Spleen (tissue), 7 donors: ENCODE data around the gene GIGYF1.

Experiments used
- POLR2A ChIP-seq, 3 donors: fragments of 450-650 bp; IDR thresholded peaks; one replicate each; pipeline ENCODE4 v1.5.1; 2017; ENCODE audit warnings: antibody characterized with exemption in 3 of 3, mild to moderate bottlenecking in 1 of 3
- TF ChIP-seq, protein P1 (sequence below), 11 experiments: fragments of 200-600 bp in 7 of 11; fragments of 450-650 bp in 4 of 11; sonication (generic) in 4 of 11; IDR thresholded peaks in 8 of 11; conservative IDR thresholded peaks in 3 of 11; 1 replicate in 7 of 11; 2 replicates in 4 of 11; pipeline versions ENCODE4 v1.4.0 to v1.8.0; 2016 to 2021; ENCODE audit warnings: antibody characterized with exemption in 11 of 11, inconsistent platforms in 4 of 11, mild to moderate bottlenecking in 1 of 11
- donor health status: DM: no; HTN: no; CAD: no; lungs with moderate emphysema.
- donor health status: DM: no; HTN: no; CAD: no.
- donor health status: DM: no; HTN: no; CAD: no.

- TF ChIP-seq, protein P1, sequence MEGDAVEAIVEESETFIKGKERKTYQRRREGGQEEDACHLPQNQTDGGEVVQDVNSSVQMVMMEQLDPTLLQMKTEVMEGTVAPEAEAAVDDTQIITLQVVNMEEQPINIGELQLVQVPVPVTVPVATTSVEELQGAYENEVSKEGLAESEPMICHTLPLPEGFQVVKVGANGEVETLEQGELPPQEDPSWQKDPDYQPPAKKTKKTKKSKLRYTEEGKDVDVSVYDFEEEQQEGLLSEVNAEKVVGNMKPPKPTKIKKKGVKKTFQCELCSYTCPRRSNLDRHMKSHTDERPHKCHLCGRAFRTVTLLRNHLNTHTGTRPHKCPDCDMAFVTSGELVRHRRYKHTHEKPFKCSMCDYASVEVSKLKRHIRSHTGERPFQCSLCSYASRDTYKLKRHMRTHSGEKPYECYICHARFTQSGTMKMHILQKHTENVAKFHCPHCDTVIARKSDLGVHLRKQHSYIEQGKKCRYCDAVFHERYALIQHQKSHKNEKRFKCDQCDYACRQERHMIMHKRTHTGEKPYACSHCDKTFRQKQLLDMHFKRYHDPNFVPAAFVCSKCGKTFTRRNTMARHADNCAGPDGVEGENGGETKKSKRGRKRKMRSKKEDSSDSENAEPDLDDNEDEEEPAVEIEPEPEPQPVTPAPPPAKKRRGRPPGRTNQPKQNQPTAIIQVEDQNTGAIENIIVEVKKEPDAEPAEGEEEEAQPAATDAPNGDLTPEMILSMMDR (IDR thresholded peaks at IDR 0.05 in 8 of 11, conservative IDR thresholded peaks at IDR 0.05 in 3 of 11), result no peak
- no peak for TF ChIP-seq POLR2A (IDR thresholded peaks at IDR 0.05)
Measured at GRCh38 chr7:100706672-100707311, 12.7 kb upstream of the GIGYF1 start.
